BLaER1 (cell line): Measurements from ENCODE around the gene HILPDA.
"Not testable (repeated sequence)": the region's sequence is repeated elsewhere in the genome, so short reads cannot be mapped to it uniquely, and the experiment has no call there.

Experiments
- H3K27ac ChIP-seq: shearing (Covaris generic); formaldehyde crosslinking; 2 replicates; pipeline ENCODE4 v1.8.1; 2022
- H3K27me3 ChIP-seq: shearing (Covaris generic); formaldehyde crosslinking; 2 replicates; pipeline ENCODE4 v1.8.1; 2022
- H3K36me3 ChIP-seq: shearing (Covaris generic); formaldehyde crosslinking; 2 replicates; pipeline ENCODE4 v1.8.1; 2022
- H3K4me1 ChIP-seq: shearing (Covaris generic); formaldehyde crosslinking; 2 replicates; pipeline ENCODE4 v1.8.1; 2022
- H3K4me2 ChIP-seq: shearing (Covaris generic); formaldehyde crosslinking; 2 replicates; pipeline ENCODE4 v1.8.1; 2022
- H3K4me3 ChIP-seq: shearing (Covaris generic); formaldehyde crosslinking; 2 replicates; pipeline ENCODE4 v1.8.1; 2022
- H3K9ac ChIP-seq: shearing (Covaris generic); formaldehyde crosslinking; 2 replicates; pipeline ENCODE4 v1.8.1; 2022
- H3K9me3 ChIP-seq: shearing (Covaris generic); formaldehyde crosslinking; 2 replicates; pipeline ENCODE4 v1.8.1; 2022
- H4K20me1 ChIP-seq: shearing (Covaris generic); formaldehyde crosslinking; 2 replicates; pipeline ENCODE4 v1.8.1; 2022
- Cebpa-rat ChIP-seq: shearing (Covaris generic); IDR thresholded peaks from 2 replicates; pipeline ENCODE4 v1.8.1; 2022

The HILPDA gene

GRCh38 chr7:128458956-128459355 lies 3.3 kb downstream of the HILPDA start:
- Histone ChIP-seq H3K27ac (no peak overlapping the region), H3K4me2 (peak overlapping the region; percentile 91), H4K20me1 (peaks cover 60% of the 10 kb centered on the region)

GRCh38 chr7:128459394-128459878 lies 3.8 kb downstream of the HILPDA start:
- H3K27ac ChIP-seq = no peak overlapping the region
- no peaks in the 10 kb centered on the region for H3K27me3 ChIP-seq
- no peaks in the 10 kb centered on the region for H3K9me3 ChIP-seq
- no peak overlapping the region for H3K4me3 ChIP-seq
- peaks cover 43% of the 10 kb centered on the region for H3K36me3 ChIP-seq
- H3K4me1 ChIP-seq = peaks cover 61% of the 10 kb centered on the region
- no peak overlapping the region for H3K9ac ChIP-seq
- H3K4me2 ChIP-seq = peak overlapping the region; percentile 91
- H4K20me1 ChIP-seq = peaks cover 60% of the 10 kb centered on the region
- TF ChIP-seq Cebpa-rat = no peak

More at GRCh38 chr7:128458956-128459355, 3.3 kb downstream of the HILPDA start:
- Histone ChIP-seq H3K27me3 (no peaks in the 10 kb centered on the region), H3K36me3 (peaks cover 38% of the 10 kb centered on the region), H3K9me3 (no peaks in the 10 kb centered on the region), H3K9ac (peak overlapping the region; percentile 22; the same call in 1 of the 2 replicates), H3K4me1 (peaks cover 60% of the 10 kb centered on the region), H3K4me3 (peak overlapping the region; percentile 87; the same call in 1 of the 2 replicates)
- TF ChIP-seq Cebpa-rat = no peak

DNA sequence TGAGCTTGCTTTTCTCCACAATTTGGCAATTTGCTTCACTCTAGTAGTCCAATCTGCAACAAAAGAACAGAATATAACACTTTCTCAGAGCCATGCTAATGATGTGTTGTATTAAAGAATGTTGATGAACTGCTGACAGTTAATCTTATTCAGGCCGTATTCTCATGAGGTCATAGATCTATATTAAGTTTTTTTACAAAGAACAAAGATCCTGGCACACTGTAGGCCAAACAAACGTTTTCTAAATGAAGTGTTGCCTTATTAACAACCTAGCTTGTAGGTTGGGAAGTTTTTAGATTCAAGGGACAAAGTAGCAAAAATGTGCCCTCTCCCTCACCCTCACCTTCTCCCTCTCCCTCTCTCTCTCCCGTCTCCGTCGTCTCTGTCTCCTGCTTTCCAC lies 6.8 kb downstream of the HILPDA start:
- no peaks in the 10 kb centered on the region for H3K9me3 ChIP-seq
- H3K36me3 ChIP-seq = peaks cover 47% of the 10 kb centered on the region
- no peak for TF ChIP-seq Cebpa-rat
- no peaks in the 10 kb centered on the region for H3K27me3 ChIP-seq
- no peak overlapping the region for H3K4me3 ChIP-seq
- H3K4me2 ChIP-seq = no peak overlapping the region
- peaks cover 44% of the 10 kb centered on the region for H3K4me1 ChIP-seq
- no peak overlapping the region for H3K9ac ChIP-seq
- peaks cover 46% of the 10 kb centered on the region for H4K20me1 ChIP-seq
- H3K27ac ChIP-seq = no peak overlapping the region

GRCh38 chr7:128463345-128463744 lies 7.7 kb downstream of the HILPDA start:
- Histone ChIP-seq H4K20me1 (peaks cover 37% of the 10 kb centered on the region), H3K36me3 (peaks cover 45% of the 10 kb centered on the region), H3K4me1 (peaks cover 35% of the 10 kb centered on the region)
- H3K27me3 ChIP-seq, H3K4me3 ChIP-seq, H3K4me2 ChIP-seq, H3K9ac ChIP-seq, H3K27ac ChIP-seq, H3K9me3 ChIP-seq: not testable (repeated sequence)

GRCh38 chr7:128463933-128464332 lies 8.3 kb downstream of the HILPDA start:
- Histone ChIP-seq H3K4me1 (peaks cover 29% of the 10 kb centered on the region), H4K20me1 (peaks cover 31% of the 10 kb centered on the region), H3K36me3 (peaks cover 42% of the 10 kb centered on the region)
- H3K9ac ChIP-seq, H3K4me2 ChIP-seq, H3K27me3 ChIP-seq, H3K27ac ChIP-seq, H3K4me3 ChIP-seq, H3K9me3 ChIP-seq: not testable (repeated sequence)

DNA sequence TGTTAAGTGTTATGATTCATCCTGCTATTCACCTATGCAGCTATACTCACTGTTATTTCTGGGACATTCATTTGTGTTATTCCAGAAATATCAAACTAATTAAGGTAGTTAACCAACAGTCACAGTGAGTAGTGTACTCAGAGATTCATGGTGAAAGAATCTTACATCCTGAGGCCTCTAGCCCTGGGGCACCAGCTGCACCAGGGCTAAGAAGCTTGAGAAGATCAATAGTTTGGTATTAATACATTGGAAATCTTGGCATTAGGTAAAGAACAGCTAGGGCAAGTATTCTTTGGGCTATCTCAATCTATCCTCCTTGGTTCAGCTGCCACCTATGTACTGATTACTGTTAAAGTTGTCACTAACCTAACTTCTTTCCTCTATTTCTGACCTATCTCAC lies 11.2 kb downstream of the HILPDA start:
- not testable (repeated sequence) for H3K9ac ChIP-seq, H3K27ac ChIP-seq, H3K9me3 ChIP-seq, H3K4me1 ChIP-seq, H3K4me2 ChIP-seq, H4K20me1 ChIP-seq, H3K27me3 ChIP-seq, H3K4me3 ChIP-seq
- H3K36me3 ChIP-seq = peaks cover 42% of the 10 kb centered on the region

- H3K4me2 ChIP-seq = peak within 1 kb of the TSS; percentile 88
- H3K4me3 ChIP-seq = peak within 1 kb of the TSS; percentile 80
- H4K20me1 ChIP-seq = peaks cover 16% of the 10 kb centered on the region; the same call in 1 of the 2 replicates
- peak within 1 kb of the TSS; percentile 91 for H3K27ac ChIP-seq
- H3K27me3 ChIP-seq, H3K9me3 ChIP-seq: not testable (repeated sequence)
- H3K9ac ChIP-seq = peak within 1 kb of the TSS; percentile 91
- peaks cover 30% of the 10 kb centered on the region for H3K4me1 ChIP-seq
- peaks cover 25% of the 10 kb centered on the region for H3K36me3 ChIP-seq
Observed at GRCh38 chr7:128476402-128477335, 21.0 kb downstream of the HILPDA start, which contains the start of gene METTL2B. TSS of gene METTL2B (plus strand) at chr7:128476748. CDS start at chr7:128476766, 18 bp downstream.

DNA sequence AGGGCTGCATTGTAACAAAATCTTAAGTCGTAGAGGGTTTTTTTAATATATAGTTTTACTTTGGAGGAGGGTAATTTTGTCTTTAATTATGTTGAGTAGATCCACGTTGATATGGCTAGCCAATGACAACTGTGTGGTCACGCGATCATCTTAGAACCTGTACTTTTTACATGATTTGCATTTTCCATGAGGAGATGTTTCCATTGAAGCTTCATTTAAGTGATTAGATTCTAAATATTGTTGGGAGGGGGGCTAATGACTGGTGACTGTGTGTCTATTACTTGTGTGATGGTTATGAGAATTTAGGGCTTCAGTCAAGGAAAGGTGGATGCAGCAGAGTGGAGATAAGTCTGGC lies 21.6 kb downstream of the HILPDA start:
- peak overlapping the region; percentile 91 for H3K9ac ChIP-seq
- H3K27me3 ChIP-seq, H3K9me3 ChIP-seq: not testable (repeated sequence)
- peaks cover 16% of the 10 kb centered on the region; the same call in 1 of the 2 replicates for H4K20me1 ChIP-seq
- peaks cover 31% of the 10 kb centered on the region for H3K36me3 ChIP-seq
- peak overlapping the region; percentile 80 for H3K4me3 ChIP-seq
- H3K4me1 ChIP-seq = peaks cover 30% of the 10 kb centered on the region
- H3K27ac ChIP-seq = peak overlapping the region; percentile 91
- peak overlapping the region; percentile 88 for H3K4me2 ChIP-seq

GRCh38 chr7:128479082-128479481 lies 23.4 kb downstream of the HILPDA start:
- Histone ChIP-seq H3K36me3 (peaks cover 45% of the 10 kb centered on the region), H3K4me1 (peaks cover 30% of the 10 kb centered on the region), H4K20me1 (peaks cover 16% of the 10 kb centered on the region; the same call in 1 of the 2 replicates)
- not testable (repeated sequence) for H3K4me3 ChIP-seq, H3K27ac ChIP-seq, H3K27me3 ChIP-seq, H3K4me2 ChIP-seq, H3K9me3 ChIP-seq, H3K9ac ChIP-seq

- H3K4me2 ChIP-seq, H3K9ac ChIP-seq, H3K27me3 ChIP-seq, H4K20me1 ChIP-seq, H3K9me3 ChIP-seq, H3K4me3 ChIP-seq, H3K27ac ChIP-seq, H3K4me1 ChIP-seq: not testable (repeated sequence)
- peaks cover 50% of the 10 kb centered on the region for H3K36me3 ChIP-seq
Observed at GRCh38 chr7:128488134-128488533, 32.5 kb downstream of the HILPDA start.
